Tibial artery (tissue), 4 donors: ENCODE data around the gene PBRM1.

ENCODE experiments used
- DNase-seq, 2 donors: peaks; one replicate each; pipeline ENCODE4 v3.0.0-alpha.2; 2019
- H3K27ac ChIP-seq, 2 donors: fragments of 200-600 bp; sonication (generic) in 1 of 2; 1 replicate in 1 of 2; 2 replicates in 1 of 2; pipeline ENCODE4 v1.5.1; 2018 to 2019; ENCODE audit warnings: mild to moderate bottlenecking in 1 of 2
- H3K27me3 ChIP-seq, 2 donors: fragments of 200-600 bp; sonication (generic) in 1 of 2; one replicate each; pipeline versions ENCODE4 v1.5.1 to v1.6.0; 2016 to 2019
- H3K36me3 ChIP-seq, 3 donors: fragments of 200-600 bp; sonication (generic) in 2 of 3; one replicate each; pipeline ENCODE4 v1.5.1; 2016 to 2019; ENCODE audit warnings: mild to moderate bottlenecking in 2 of 3
- H3K4me1 ChIP-seq, 4 donors: fragments of 200-600 bp; sonication (generic) in 2 of 4; 1 replicate in 3 of 4; 2 replicates in 1 of 4; pipeline ENCODE4 v1.5.1; 2016 to 2019
- H3K4me3 ChIP-seq, 2 donors: fragments of 200-600 bp; sonication (generic) in 1 of 2; 1 replicate in 1 of 2; 2 replicates in 1 of 2; pipeline ENCODE4 v1.5.1; 2018 to 2019; ENCODE audit warnings: mild to moderate bottlenecking in 2 of 2
- H3K9me3 ChIP-seq, 3 donors: fragments of 200-600 bp; sonication (generic) in 1 of 3; one replicate each; pipeline ENCODE4 v1.5.1; 2016 to 2019
- CTCF ChIP-seq, 2 experiments: fragments of 200-600 bp in 1 of 2; fragments of 450-650 bp in 1 of 2; IDR thresholded peaks; one replicate each; pipeline ENCODE4 v1.5.1; 2017 to 2019; ENCODE audit warnings: antibody characterized with exemption in 2 of 2, mild to moderate bottlenecking in 1 of 2, moderate library complexity in 1 of 2
- intact Hi-C: fragments of 100-400 bp; cut with DNase I; formaldehyde crosslinking; loops from one replicate; pipeline ENCODE4 v1.15.0; 2023; ENCODE audit warnings: low total_unique reads

Gene PBRM1

GRCh38 chr3:52503788-52504424, 181.8 kb downstream of the PBRM1 start:
- peaks cover 0 to 4% (median 0%) of the 10 kb centered on the region in 3 donors for H3K36me3 ChIP-seq
- TF ChIP-seq CTCF (IDR thresholded peaks at IDR 0.05) = no peak
- intact Hi-C loops = no loop called here
- no peaks in the 10 kb centered on the region for H3K9me3 ChIP-seq
- no peak overlapping the region for H3K27ac ChIP-seq
- no peaks in the 10 kb centered on the region for H3K4me1 ChIP-seq
- no peaks in the 10 kb centered on the region for H3K27me3 ChIP-seq
- H3K4me3 ChIP-seq = no peak overlapping the region
- no peak for DNase-seq

- intact Hi-C loops = no loop called here
- H3K9me3 ChIP-seq = no peaks in the 10 kb centered on the region
- H3K4me3 ChIP-seq = no peak overlapping the region
- H3K27ac ChIP-seq = no peak overlapping the region
- DNase-seq = no peak
- TF ChIP-seq CTCF (IDR thresholded peaks at IDR 0.05) = no peak
- peaks cover 0 to 4% (median 0%) of the 10 kb centered on the region in 3 donors for H3K36me3 ChIP-seq
- H3K27me3 ChIP-seq = no peaks in the 10 kb centered on the region
- H3K4me1 ChIP-seq = no peaks in the 10 kb centered on the region
Measured at GRCh38 chr3:52502808-52503350, 182.8 kb downstream of the PBRM1 start.

- Histone ChIP-seq H3K27ac (no peak overlapping the region), H3K4me1 (no peaks in the 10 kb centered on the region), H3K9me3 (no peaks in the 10 kb centered on the region), H3K27me3 (no peaks in the 10 kb centered on the region), H3K4me3 (no peak overlapping the region), H3K36me3 (peaks cover 0 to 4% (median 0%) of the 10 kb centered on the region in 3 donors)
- DNase-seq = no peak
- intact Hi-C loops = no loop called here
- TF ChIP-seq CTCF (IDR thresholded peaks at IDR 0.05) = no peak
Measured at GRCh38 chr3:52502001-52502400, 183.7 kb downstream of the PBRM1 start.

- Histone ChIP-seq H3K36me3 (peaks cover 0 to 4% (median 0%) of the 10 kb centered on the region in 3 donors), H3K4me3 (no peak overlapping the region), H3K9me3 (no peaks in the 10 kb centered on the region), H3K4me1 (peaks cover 0 to under 1% (median 0%) of the 10 kb centered on the region in 4 donors), H3K27me3 (no peaks in the 10 kb centered on the region), H3K27ac (no peak overlapping the region)
- TF ChIP-seq CTCF (IDR thresholded peaks at IDR 0.05) = no peak
- no peak for DNase-seq
- intact Hi-C loops = no loop called here
Measured at GRCh38 chr3:52501046-52501445, 184.7 kb downstream of the PBRM1 start.

GRCh38 chr3:52498137-52499054, 187.3 kb downstream of the PBRM1 start:
- Histone ChIP-seq H3K36me3 (peaks cover 0 to 6% (median 0%) of the 10 kb centered on the region in 3 donors), H3K9me3 (no peaks in the 10 kb centered on the region), H3K4me1 (peaks cover 0 to 16% (median 0%) of the 10 kb centered on the region in 4 donors), H3K4me3 (no peak overlapping the region), H3K27ac (no peak overlapping the region), H3K27me3 (no peaks in the 10 kb centered on the region)
- intact Hi-C loops = no loop called here
- DNase-seq = peak; percentile 73 to 79
- no peak for TF ChIP-seq CTCF (IDR thresholded peaks at IDR 0.05)
